Right cardiac atrium (tissue), 5 donors: ENCODE data around the gene MEF2C. TPM values are rescaled to one million over a fixed set of nuclear protein-coding genes. Genes with fewer than 3 reads are reported as not detected.
A peak's percentile ranks its signal among the peaks of the same experiment; 100 is the strongest.

ENCODE experiments used
- ATAC-seq, 2 donors: fragments of 200-7000 bp; cut with Tn5 transposase; one replicate each; pipeline versions ENCODE4 v1.8.0 to v1.9.1; 2020; ENCODE audit warnings: moderate library complexity in 2 of 2, mild to moderate bottlenecking in 1 of 2
- DNase-seq, 3 donors: peaks; one replicate each; pipeline ENCODE4 v3.0.0-alpha.2; 2020
- H3K27ac ChIP-seq: one replicate; pipeline ENCODE4 v1.5.1; 2013; ENCODE audit warnings: mild to moderate bottlenecking, low read length, control low read depth, moderate library complexity
- H3K27me3 ChIP-seq: one replicate; pipeline ENCODE4 v1.6.1; 2013; ENCODE audit not compliant: control insufficient read depth, insufficient read depth
- H3K4me1 ChIP-seq: one replicate; pipeline ENCODE4 v1.6.1; 2013; ENCODE audit warnings: low read length; ENCODE audit not compliant: control insufficient read depth, insufficient read depth
- H3K4me3 ChIP-seq: one replicate; pipeline ENCODE4 v1.5.1; 2013; ENCODE audit warnings: low read length, control low read depth
- H3K9me3 ChIP-seq: one replicate; pipeline ENCODE4 v1.6.1; 2013; ENCODE audit warnings: low read length; ENCODE audit not compliant: control insufficient read depth
- WGBS: extraction: QIAGEN DNeasy Blood & Tissue Kit; methylation state at CpG from one replicate; pipeline ENCODE4 v1.1.7; 2013; 5-methylcytosine and 5-hydroxymethylcytosine counted together
- intact Hi-C, 4 donors: fragments of 100-400 bp; cut with DNase I; formaldehyde crosslinking; loops; one replicate each; pipeline versions ENCODE4 v1.11.0 to v1.14.0; 2022 to 2023
- polyA plus RNA-seq: library from polyadenylated mRNA; stranded (reverse); fragments of 200-250 nt; gene quantifications from one replicate; pipeline ENCODE4 v1.2.3, GENCODE V29; 2013
- total RNA-seq, 4 donors: library from RNA; stranded (reverse); fragmentation: NEBNext Ultra II Directional; extraction: Animal tissue kit (Norgen Biotek cat#: 25700); gene quantifications; one replicate each; pipeline ENCODE4 v1.2.1, GENCODE V29; 2021
- donor health status: healthy with polysubstance abuse.
- donor health status: DM: no; HTN: yes; CAD: no.
- donor health status: DM: no; HTN: no; CAD: no.
- donor health status: DM: no; HTN: yes; CAD: no; lungs with severe emphysema.
- donor health status: DM: yes; HTN: yes; CAD: no.

MEF2C gene
- total and polyA plus RNA-seq, 5 donors, result 14.5 to 78.4 (median 64.5) TPM

- WGBS, result 91% methylated on average over 5 of the region's 5 CpGs
- Histone ChIP-seq H3K9me3 (no peaks in the 10 kb centered on the region), H3K4me1 (peaks cover 4% of the 10 kb centered on the region), H3K27ac (no peak overlapping the region), H3K27me3 (no peaks in the 10 kb centered on the region), H3K4me3 (no peak overlapping the region)
- intact Hi-C loops, result no loop called here
- ATAC-seq (no peak), DNase-seq (no peak)
Measured at GRCh38 chr5:88772831-88773230, 110.2 kb downstream of the MEF2C start.

GRCh38 chr5:88772047-88772446 lies 110.9 kb downstream of the MEF2C start:
- 97% methylated on average over 3 of the region's 3 CpGs for WGBS
- H3K4me1 ChIP-seq, result peaks cover 4% of the 10 kb centered on the region
- no peaks in the 10 kb centered on the region for H3K27me3 ChIP-seq
- no peak for ATAC-seq
- DNase-seq, result no peak
- H3K27ac ChIP-seq, result no peak overlapping the region
- no peaks in the 10 kb centered on the region for H3K9me3 ChIP-seq
- intact Hi-C loops, result no loop called here
- no peak overlapping the region for H3K4me3 ChIP-seq

GRCh38 chr5:88770276-88771257 lies 112.4 kb downstream of the MEF2C start:
- Histone ChIP-seq H3K4me1 (peaks cover 4% of the 10 kb centered on the region), H3K4me3 (no peak overlapping the region), H3K27me3 (no peaks in the 10 kb centered on the region), H3K27ac (no peak overlapping the region), H3K9me3 (no peaks in the 10 kb centered on the region)
- intact Hi-C loops, result no loop called here
- ATAC-seq (no peak), DNase-seq (no peak)
- 92% methylated on average over 8 of the region's 8 CpGs for WGBS

- Histone ChIP-seq H3K27me3 (no peaks in the 10 kb centered on the region), H3K4me1 (peaks cover 4% of the 10 kb centered on the region), H3K27ac (no peak overlapping the region), H3K9me3 (no peaks in the 10 kb centered on the region), H3K4me3 (no peak overlapping the region)
- no peak for DNase-seq
- intact Hi-C loops, result no loop called here
- peak; percentile 74 to 79 for ATAC-seq
- WGBS, result 37% methylated on average over 3 of the region's 3 CpGs
Measured at GRCh38 chr5:88769165-88769564, 113.8 kb downstream of the MEF2C start.

- 62% methylated on average over 3 of the region's 3 CpGs for WGBS
- Histone ChIP-seq H3K9me3 (no peaks in the 10 kb centered on the region), H3K4me1 (peaks cover 4% of the 10 kb centered on the region), H3K4me3 (no peak overlapping the region), H3K27me3 (no peaks in the 10 kb centered on the region), H3K27ac (peak overlapping the region; percentile 53)
- DNase-seq, result no peak
- intact Hi-C loops, result no loop called here
- no peak for ATAC-seq
Measured at GRCh38 chr5:88768411-88768810, 114.6 kb downstream of the MEF2C start.

- no peaks in the 10 kb centered on the region for H3K9me3 ChIP-seq
- no peak for ATAC-seq
Measured at GRCh38 chr5:88765798-88766197, 117.2 kb downstream of the MEF2C start.

GRCh38 chr5:88765171-88765570 lies 117.8 kb downstream of the MEF2C start:
- Histone ChIP-seq H3K27ac (no peak overlapping the region), H3K27me3 (no peaks in the 10 kb centered on the region), H3K9me3 (no peaks in the 10 kb centered on the region), H3K4me3 (no peak overlapping the region), H3K4me1 (peaks cover 6% of the 10 kb centered on the region)
- 32% methylated on average over 2 of the region's 2 CpGs for WGBS
- intact Hi-C loops, result no loop called here
- ATAC-seq (no peak), DNase-seq (no peak)

More at GRCh38 chr5:88765798-88766197, 117.2 kb downstream of the MEF2C start:
- intact Hi-C loops, result no loop called here
- no peak for DNase-seq
- Histone ChIP-seq H3K27me3 (no peaks in the 10 kb centered on the region), H3K4me1 (peaks cover 6% of the 10 kb centered on the region), H3K27ac (no peak overlapping the region), H3K4me3 (no peak overlapping the region)
- WGBS, result 85% methylated on average over 7 of the region's 7 CpGs

- intact Hi-C loops, result no loop called here
- no peak for ATAC-seq
- no peak overlapping the region for H3K4me3 ChIP-seq
- H3K9me3 ChIP-seq, result no peaks in the 10 kb centered on the region
- DNase-seq, result no peak
- WGBS, result 88% methylated on average over 2 of the region's 2 CpGs
- H3K27me3 ChIP-seq, result no peaks in the 10 kb centered on the region
- peaks cover 3% of the 10 kb centered on the region for H3K4me1 ChIP-seq
- peak overlapping the region; percentile 21 for H3K27ac ChIP-seq
Measured at GRCh38 chr5:88761939-88762338, 121.0 kb downstream of the MEF2C start.

GRCh38 chr5:88761269-88761850 lies 121.6 kb downstream of the MEF2C start:
- intact Hi-C loops, result no loop called here
- WGBS, result 73% methylated on average over 8 of the region's 8 CpGs
- DNase-seq (no peak), ATAC-seq (no peak)
- H3K27ac ChIP-seq, result peak overlapping the region; percentile 21
- peaks cover 3% of the 10 kb centered on the region for H3K4me1 ChIP-seq
- H3K9me3 ChIP-seq, result no peaks in the 10 kb centered on the region
- no peaks in the 10 kb centered on the region for H3K27me3 ChIP-seq
- H3K4me3 ChIP-seq, result no peak overlapping the region

- H3K27ac ChIP-seq, result no peak overlapping the region
- no peak for ATAC-seq
Measured at GRCh38 chr5:88760527-88760926, 122.5 kb downstream of the MEF2C start.

GRCh38 chr5:88758591-88758990 lies 124.4 kb downstream of the MEF2C start:
- H3K4me3 ChIP-seq, result no peak overlapping the region
- H3K9me3 ChIP-seq, result no peaks in the 10 kb centered on the region
- intact Hi-C loops, result no loop called here
- H3K4me1 ChIP-seq, result peaks cover 3% of the 10 kb centered on the region
- no peaks in the 10 kb centered on the region for H3K27me3 ChIP-seq
- ATAC-seq (no peak), DNase-seq (no peak)
- WGBS, result 93% methylated on average over 6 of the region's 6 CpGs
- H3K27ac ChIP-seq, result no peak overlapping the region

More at GRCh38 chr5:88760527-88760926, 122.5 kb downstream of the MEF2C start:
- DNase-seq, result no peak
- H3K4me3 ChIP-seq, result no peak overlapping the region
- no peaks in the 10 kb centered on the region for H3K27me3 ChIP-seq
- intact Hi-C loops, result no loop called here
- WGBS, result 68% methylated on average over 4 of the region's 4 CpGs
- H3K9me3 ChIP-seq, result no peaks in the 10 kb centered on the region
- peaks cover 3% of the 10 kb centered on the region for H3K4me1 ChIP-seq
